HG03520 (cell line): ENCODE results near the gene PLAU.

Experiments used
- ATAC-seq: cut with Tn5 transposase; IDR thresholded peaks from one replicate; pipeline ENCODE4 v1.9.1; 2021; ENCODE audit warnings: mild to moderate bottlenecking, moderate library complexity; ENCODE audit not compliant: unreplicated experiment

Gene PLAU

GRCh38 chr10:73910764-73911552 is at the start of gene PLAU:
Gene PLAU (plus strand): TSS chr10:73911132. CDS start chr10:73911556, 424 bp downstream.
- no peak for ATAC-seq

GRCh38 chr10:73862011-73862410 is 48.9 kb upstream of the PLAU start:
- ATAC-seq: no peak

- no peak for ATAC-seq
Measured at GRCh38 chr10:73863039-73863817, 47.7 kb upstream of the PLAU start.

GRCh38 chr10:73864229-73864628 is 46.7 kb upstream of the PLAU start:
- no peak for ATAC-seq

- ATAC-seq: no peak
Measured at GRCh38 chr10:73865107-73865458, 45.8 kb upstream of the PLAU start.

GRCh38 chr10:73865459-73866442 is 45.2 kb upstream of the PLAU start:
- peak; percentile 50 for ATAC-seq

- no peak for ATAC-seq
Measured at GRCh38 chr10:73866621-73867020, 44.3 kb upstream of the PLAU start.

GRCh38 chr10:73867126-73867807 is 43.7 kb upstream of the PLAU start:
- ATAC-seq: no peak

- no peak for ATAC-seq
Measured at GRCh38 chr10:73867871-73868631, 42.9 kb upstream of the PLAU start.

- ATAC-seq: no peak
Measured at GRCh38 chr10:73868655-73869195, 42.2 kb upstream of the PLAU start.

DNA sequence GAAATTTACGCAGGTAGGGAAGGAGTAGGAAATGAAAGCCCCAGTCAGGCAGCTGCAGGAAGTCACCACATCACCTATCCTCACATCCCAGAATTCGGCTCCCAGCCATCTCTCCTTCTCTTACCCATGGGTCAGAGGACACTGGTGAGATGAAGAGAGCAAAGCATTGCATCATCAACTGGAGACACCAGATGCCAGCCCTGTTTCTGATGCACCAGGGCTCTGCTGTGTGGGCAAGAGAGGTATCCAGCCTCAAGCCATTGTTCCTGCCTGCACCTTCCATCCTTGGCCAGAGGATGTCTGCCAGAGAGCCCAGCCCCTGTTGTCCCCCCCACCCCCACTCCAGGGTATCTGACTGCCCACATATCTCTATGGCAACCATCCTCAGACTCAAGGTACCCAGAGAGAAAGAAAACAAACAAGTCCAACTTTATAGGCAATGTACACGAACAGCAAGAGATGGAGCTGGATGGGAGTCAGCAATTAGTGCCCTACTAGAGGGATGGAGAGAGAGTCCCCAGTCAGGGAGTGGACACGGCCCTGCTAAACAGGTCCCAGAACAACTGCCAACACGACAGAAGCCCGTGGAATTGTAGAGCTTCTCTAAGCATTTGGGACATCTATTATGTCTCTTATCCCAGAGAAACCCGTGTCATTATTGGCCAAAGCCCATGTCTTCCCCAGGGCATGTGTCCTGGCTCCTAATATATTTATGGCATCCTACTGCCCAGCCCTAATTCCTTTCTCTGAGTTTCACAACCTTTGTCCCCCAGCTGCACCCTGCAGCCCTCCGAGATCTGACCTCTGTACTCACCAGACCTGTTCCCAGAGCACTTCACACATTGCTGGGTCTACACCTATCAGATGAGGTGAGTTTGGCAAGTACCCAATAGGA is 39.4 kb upstream of the PLAU start:
- no peak for ATAC-seq

DNA sequence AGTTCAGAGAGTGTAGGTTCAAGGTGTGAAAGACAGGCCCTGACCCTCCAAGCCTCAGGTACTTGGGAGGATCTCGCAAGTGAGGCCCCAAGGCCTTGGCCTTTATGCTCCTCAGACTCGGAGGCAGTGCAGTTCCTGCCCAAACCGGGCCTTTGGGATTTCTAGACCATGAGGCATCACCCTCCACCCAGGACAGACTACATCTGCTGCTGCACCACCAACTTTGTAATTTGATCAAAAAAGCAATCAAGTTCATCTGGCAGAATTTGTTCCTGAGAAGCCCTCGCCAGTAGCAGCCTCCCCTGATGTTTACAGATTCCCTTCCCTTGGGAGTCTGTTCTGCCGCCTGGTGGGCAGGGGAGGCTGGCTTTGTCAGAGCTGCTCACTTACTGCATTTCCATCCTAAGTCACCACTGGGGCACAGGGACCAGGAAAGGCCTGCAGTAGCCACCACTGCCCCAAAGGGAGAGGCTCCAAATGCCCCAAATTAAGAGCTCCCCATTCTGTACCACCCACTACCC is 38.7 kb upstream of the PLAU start:
- no peak for ATAC-seq

GRCh38 chr10:73873142-73873837 is 37.6 kb upstream of the PLAU start:
- ATAC-seq: no peak

- ATAC-seq: no peak
Measured at GRCh38 chr10:73873838-73874215, 37.1 kb upstream of the PLAU start.

- peak; percentile 84 for ATAC-seq
Measured at GRCh38 chr10:73874267-73875138, 36.4 kb upstream of the PLAU start, which contains the start of gene CAMK2G. Gene CAMK2G (minus strand): TSS chr10:73874555. CDS start chr10:73874461, 94 bp downstream.

- ATAC-seq: no peak
Measured at GRCh38 chr10:73875139-73875475, 35.8 kb upstream of the PLAU start.

DNA sequence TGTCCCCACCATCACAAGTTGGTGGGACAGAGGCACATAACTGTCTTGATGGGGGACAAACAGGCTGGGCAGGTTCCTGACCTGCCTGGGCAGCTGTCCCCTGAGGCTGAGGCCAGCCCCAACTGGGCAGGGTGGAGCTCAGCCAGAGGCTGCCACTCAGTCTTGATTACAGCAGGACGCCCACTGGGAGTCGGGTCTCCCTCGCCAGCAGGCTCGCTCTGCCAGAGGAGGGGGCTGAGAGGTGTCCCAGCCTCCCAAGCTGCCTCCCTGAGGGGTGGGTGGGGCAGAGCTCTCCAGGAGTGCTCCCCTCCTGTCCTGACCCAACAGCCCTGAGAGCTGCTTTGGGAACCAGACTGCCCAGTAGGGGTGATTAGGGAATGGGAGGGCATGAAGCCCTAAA is 34.8 kb upstream of the PLAU start:
- no peak for ATAC-seq
